SW 1271 (cell line): ENCODE data around the gene GIN1.
"Not testable (repeated sequence)": the region's sequence is repeated elsewhere in the genome, so short reads cannot be mapped to it uniquely, and the experiment has no call there.

Experiments used
- DNase-seq, 2 experiments: peaks; one replicate each; lab custom pipeline; 2025; lab: John Stamatoyannopoulos, UW

GIN1 gene

DNA sequence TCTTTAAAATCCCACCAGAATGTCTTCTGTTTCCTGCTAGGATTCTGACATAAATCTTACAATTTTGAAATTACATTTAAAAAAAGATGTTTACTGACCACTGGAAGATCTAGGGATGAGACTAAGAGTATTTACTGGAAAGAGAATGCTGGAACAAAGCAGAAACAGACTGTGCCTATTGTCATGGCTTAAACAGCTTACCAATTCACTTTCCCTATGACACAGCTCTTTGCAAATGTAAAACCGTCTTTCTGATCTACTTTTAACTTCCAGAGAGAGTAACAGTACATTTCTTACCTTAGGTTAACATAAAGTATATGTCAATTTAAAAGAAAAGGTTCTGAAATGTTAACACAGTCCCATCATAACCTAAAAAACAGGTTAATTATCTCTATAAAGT, 10.7 kb downstream of the GIN1 start:
- DNase-seq: no peak

GRCh38 chr5:103108086-103108485, 11.9 kb downstream of the GIN1 start:
- no peak for DNase-seq

- no peak for DNase-seq
Observed at GRCh38 chr5:103102234-103102633, 17.7 kb downstream of the GIN1 start.

- DNase-seq: no peak
Observed at GRCh38 chr5:103101079-103101750, 18.7 kb downstream of the GIN1 start.

GRCh38 chr5:103098993-103099392, 20.9 kb downstream of the GIN1 start:
- DNase-seq: no peak

- DNase-seq: no peak
Observed at GRCh38 chr5:103094737-103095136, 25.2 kb downstream of the GIN1 start.

DNA sequence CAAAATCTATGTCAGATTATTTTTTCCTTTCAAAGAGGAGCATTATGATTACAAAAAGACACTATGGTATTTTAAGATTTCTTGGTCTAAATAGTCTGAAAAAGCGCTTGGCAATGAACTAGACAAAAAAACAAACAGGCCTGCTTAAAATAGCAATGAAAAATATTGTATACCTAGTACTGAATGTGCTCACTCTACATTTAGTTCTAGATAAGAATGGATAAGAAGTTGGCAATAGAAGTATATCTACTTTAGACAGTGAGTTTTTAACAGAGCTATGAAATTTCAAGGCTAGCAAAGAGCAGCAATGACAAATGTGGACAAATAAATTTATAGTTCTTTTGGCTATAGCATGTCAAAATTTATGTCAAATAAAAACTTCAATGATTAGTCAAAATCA, 26.2 kb downstream of the GIN1 start:
- DNase-seq: no peak

DNA sequence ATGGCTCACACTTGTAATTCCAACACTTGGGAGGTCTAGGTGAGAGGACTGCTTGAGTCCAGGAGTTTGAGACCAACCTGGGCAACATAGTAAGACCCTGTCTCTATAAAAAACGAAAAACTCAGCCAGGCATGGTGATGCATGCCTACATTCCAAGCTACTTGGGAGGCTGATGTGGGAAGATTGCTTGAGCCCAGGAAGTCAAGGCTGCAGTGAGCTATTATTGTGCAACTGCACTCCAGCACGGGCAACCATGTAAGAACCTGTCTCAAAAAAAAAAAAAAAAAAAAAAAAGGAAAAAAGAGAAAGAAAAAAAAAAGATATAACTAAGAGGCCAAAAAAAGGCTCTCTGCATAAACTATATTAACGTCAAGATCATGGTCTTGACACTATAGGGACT, 27.3 kb downstream of the GIN1 start:
- no peak for DNase-seq

DNA sequence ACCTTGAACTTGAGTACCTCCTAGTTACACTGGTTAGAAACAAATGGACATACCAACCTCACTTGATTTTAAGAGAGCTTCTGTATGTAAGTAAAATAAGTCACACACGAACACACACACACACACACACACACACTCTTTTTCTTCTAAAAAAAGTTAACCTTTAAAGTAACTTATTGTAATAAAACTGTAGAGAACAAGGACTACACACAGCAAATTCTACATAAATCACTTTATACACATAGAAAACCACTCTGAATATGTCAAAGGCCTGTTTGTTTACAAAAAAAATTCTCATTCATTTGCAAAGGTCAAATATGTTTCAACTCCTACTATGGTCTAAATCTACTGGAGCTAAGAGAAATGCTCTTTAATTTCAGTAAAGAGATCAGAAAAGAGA, 29.1 kb downstream of the GIN1 start:
- DNase-seq: no peak

DNA sequence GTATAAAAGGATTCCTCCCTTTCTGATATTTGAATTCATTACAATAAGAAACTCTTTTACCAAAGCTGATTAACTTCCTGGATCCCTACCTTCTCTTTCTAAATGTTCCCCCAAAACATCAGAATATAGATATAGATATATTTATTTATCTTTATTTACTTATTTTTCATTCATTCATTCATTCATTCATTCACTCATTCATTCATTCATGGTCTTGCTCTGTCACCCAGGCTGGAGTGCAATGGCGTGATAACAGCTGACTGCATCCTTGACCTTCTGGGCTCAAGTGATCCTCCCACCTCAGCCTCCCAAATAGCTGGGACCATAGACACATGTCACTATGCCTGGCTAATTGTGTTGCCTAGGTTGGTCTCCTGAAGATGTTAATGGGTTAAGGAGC, 30.7 kb downstream of the GIN1 start:
- DNase-seq: no peak

- DNase-seq: no peak
Observed at GRCh38 chr5:103086547-103086946, 33.4 kb downstream of the GIN1 start.

DNA sequence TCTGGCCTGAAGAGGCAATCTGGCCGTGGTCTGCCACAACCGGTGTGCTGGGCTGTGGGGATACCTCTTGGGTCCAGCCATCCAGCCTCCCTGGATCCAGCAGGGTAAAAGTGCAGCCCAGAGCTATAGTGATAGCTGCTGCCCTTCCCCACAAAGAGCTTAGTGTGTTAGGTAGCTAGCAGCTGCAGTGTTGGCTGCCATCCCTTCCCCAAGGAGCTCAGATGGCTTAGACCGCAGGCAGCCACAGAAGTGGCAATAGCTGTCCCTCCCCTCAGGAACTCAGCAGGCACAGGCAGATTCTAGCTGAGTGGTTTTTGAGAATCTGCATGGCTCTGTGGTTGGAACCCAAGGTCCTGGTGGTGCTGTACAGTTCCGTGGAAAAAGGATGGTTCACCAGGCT, 40.1 kb downstream of the GIN1 start:
- DNase-seq: no peak

GRCh38 chr5:103075442-103075841, 44.5 kb downstream of the GIN1 start:
- DNase-seq: no peak

DNA sequence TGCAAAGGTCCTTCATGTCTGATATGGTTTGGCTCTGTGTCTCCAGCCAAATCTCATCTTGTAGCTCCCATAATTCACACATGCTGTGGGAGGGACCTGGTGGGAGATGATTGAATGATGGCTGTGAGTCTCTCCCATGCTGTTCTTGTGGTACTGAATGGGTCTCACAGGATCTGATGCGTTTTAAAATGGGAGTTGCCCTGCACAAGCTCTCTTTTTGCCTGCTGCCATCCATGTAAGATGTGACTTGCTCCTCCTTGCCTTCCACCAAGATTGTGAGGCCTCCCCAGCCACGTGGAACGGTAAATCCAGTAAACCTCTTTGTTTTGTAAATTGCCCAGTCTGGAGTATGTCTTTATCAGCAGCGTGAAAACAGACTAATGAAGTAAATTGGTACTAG, 46.4 kb downstream of the GIN1 start:
- DNase-seq: not testable (repeated sequence)

- DNase-seq: no peak
Observed at GRCh38 chr5:103066326-103066725, 53.6 kb downstream of the GIN1 start.

GRCh38 chr5:103060424-103060954, 59.4 kb downstream of the GIN1 start:
- no peak for DNase-seq

DNA sequence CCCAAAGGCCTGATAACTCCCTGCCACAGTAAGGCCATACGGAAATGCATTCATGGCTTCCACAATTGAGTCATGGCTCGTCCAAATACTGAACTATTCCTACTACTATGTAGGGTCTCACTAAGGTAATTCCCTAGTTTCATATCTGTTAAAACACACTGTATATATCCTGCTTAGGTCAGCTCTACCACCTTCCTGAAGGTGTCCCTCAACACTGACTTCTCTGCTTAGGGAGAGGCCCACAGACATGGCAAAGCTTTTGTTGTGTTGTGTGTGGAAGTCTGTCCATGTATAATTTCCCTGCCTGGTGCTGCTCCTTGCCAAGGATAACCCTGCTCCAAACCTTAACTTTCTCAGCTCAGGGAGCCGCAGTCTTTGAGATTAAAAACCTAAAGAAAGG, 60.4 kb downstream of the GIN1 start:
- no peak for DNase-seq

GRCh38 chr5:103057208-103058130, 62.5 kb downstream of the GIN1 start:
- DNase-seq: no peak

DNA sequence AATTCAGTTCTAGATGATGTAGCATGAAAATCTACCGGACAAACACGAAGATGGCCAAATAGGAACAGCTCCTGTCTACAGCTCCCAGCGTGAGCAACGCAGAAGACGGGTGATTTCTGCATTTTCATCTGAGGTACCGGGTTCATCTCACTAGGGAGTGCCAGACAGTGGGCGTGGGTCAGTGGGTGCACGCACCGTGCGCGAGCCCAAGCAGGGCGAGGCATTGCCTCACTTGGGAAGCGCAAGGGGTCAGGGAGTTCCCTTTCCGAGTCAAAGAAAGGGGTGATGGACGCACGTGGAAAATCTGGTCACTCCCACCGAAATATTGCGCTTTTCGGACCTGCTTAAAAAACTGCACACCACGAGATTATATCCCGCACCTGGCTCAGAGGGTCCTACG, 73.2 kb downstream of the GIN1 start:
- not testable (repeated sequence) for DNase-seq

DNA sequence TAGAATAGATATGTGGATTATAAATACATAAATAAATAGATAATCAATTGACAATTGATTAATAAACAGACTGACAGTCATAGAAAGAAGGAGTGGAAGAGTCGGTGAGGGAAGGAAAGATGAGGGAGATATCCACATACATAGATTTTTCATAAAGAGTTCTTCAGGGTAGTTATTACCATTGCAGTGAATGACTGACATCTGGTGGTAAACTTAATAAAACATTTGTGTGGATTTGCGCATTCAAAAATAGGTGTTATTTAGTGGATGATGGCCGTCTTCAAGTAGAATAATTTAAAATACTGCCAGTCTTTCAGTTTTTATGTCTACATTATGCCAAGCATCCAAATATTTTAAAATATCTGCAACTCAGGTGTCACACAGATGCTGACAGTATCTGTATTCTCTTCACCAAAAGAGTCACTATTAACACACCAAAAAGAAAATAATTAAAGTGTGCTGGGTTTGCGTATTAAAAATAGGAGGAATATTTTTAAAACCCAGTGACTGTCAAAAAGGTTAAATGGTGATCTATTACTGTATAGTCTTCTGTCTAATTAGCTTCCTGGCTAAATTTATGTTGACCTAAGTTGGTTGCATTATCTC, 78.8 kb downstream of the GIN1 start:
- peak in 1 of 2 experiments; percentile 67 for DNase-seq

DNA sequence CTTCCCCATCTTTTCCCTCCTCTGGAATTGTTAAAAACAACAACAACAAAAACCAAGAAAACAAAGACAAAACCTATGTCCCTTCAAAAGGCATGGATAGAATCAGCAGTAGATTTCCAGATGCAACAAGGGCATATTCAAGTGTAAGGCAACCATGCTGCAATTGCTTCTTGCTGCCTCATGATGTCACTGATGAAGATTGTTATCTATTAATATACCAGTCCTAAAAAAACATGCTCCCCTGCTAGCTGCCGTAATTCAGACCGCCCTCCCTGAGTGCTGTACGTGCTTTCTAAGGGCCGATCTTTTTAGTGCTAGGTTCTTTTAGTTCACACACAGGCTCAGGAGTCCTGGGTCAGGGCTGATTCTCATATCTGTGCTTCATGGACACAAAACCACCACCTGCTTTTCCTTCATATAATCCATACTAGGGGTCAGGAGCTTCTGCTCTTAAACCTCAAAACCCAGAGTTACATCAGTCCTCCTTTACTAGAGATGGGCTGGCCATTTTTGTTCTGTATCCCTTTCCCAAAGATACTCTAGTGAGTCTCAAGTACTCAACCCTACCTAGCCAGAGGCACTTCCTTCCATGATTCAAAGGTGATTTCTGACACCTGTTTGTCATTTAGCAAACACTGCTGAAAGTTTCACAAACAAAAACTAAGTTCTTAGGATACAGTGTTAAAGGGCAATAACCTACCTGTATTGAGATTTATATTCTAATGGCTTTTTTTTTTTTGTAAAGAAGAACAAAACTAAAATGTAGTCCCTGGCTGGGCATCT, 82.1 kb downstream of the GIN1 start:
- DNase-seq: no peak

DNA sequence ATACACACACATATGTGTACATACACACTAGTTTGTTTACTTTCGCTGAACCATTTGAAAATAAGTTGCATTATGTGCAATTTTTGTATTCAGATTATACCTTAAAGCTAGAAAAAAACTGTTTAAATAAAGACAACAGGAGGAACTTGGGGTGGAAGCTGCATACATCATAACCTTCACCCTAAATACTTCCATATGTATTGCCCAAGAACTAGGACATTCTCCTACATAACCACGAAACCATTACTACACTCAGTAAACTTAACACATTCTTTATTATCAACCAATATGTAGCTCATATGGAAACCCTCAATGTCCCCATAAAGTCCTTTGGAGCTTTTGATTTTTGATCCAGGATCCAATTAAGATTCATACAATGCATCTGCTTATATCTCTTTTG, 83.3 kb downstream of the GIN1 start:
- no peak for DNase-seq
